OCI-LY3 (cell line): ENCODE data around the gene KRTAP10-11.
"Not testable (repeated sequence)": the region's sequence is repeated elsewhere in the genome, so short reads cannot be mapped to it uniquely, and the experiment has no call there.

Experiments used
- H2AFZ ChIP-seq: fragments of 200-600, 300-600 bp; shearing (Covaris generic); 2 replicates; pipeline ENCODE4 v1.6.0; 2014; ENCODE audit warnings: antibody characterized with exemption, low read depth, low read length
- H3K27ac ChIP-seq: fragments of 200-600, 300-600 bp; sonication (generic); 2 replicates; pipeline ENCODE4 v1.5.1; 2014; ENCODE audit warnings: mild to moderate bottlenecking, low read length, moderate library complexity, mixed read lengths
- H3K27me3 ChIP-seq: fragments of 200-600, 300-600 bp; sonication (generic); 2 replicates; pipeline ENCODE4 v1.6.1; 2014; ENCODE audit warnings: low read depth, low read length, mixed read lengths
- H3K36me3 ChIP-seq: fragments of 200-600, 300-600 bp; sonication (generic); replicated peaks from 2 replicates; pipeline ENCODE3; 2014; ENCODE audit warnings: low read depth, low read length, mixed read lengths
- H3K4me1 ChIP-seq: fragments of 300-600, 200-600 bp; sonication (generic); 2 replicates; pipeline ENCODE4 v1.6.1; 2014; ENCODE audit warnings: low read length, mixed read lengths
- H3K4me2 ChIP-seq: fragments of 200-600, 300-600 bp; sonication (generic); 2 replicates; pipeline ENCODE4 v1.6.1; 2014; ENCODE audit warnings: low read length, mixed read lengths
- H3K4me3 ChIP-seq: fragments of 300-600, 200-600 bp; sonication (generic); 2 replicates; pipeline ENCODE4 v1.5.1; 2014; ENCODE audit warnings: antibody characterized with exemption, mild to moderate bottlenecking, low read length, moderate library complexity
- H3K79me2 ChIP-seq: fragments of 300-600, 200-600 bp; shearing (Covaris generic); 2 replicates; pipeline ENCODE4 v1.6.1; 2014; ENCODE audit warnings: mild to moderate bottlenecking, low read length, mixed read lengths
- H3K9ac ChIP-seq: fragments of 300-600, 200-600 bp; shearing (Covaris generic); 2 replicates; pipeline ENCODE4 v1.6.0; 2014; ENCODE audit warnings: mild to moderate bottlenecking, low read length, moderate library complexity
- H3K9me3 ChIP-seq: fragments of 200-600, 300-600 bp; shearing (Covaris generic); 2 replicates; pipeline ENCODE4 v1.6.1; 2014; ENCODE audit warnings: low read length, mixed read lengths; ENCODE audit not compliant: insufficient read depth
- H4K20me1 ChIP-seq: fragments of 200-600, 300-600 bp; sonication (generic); 2 replicates; pipeline ENCODE4 v1.6.1; 2016; ENCODE audit warnings: low read length, mixed read lengths; ENCODE audit not compliant: insufficient read depth
- EZH2phosphoT487 ChIP-seq: fragments of 200-600 bp; shearing (Covaris generic); IDR thresholded peaks from 2 replicates; pipeline ENCODE4 v1.6.1; 2018; ENCODE audit warnings: antibody characterized with exemption, mixed run types, low read depth
- TF ChIP-seq, protein P1 (sequence below): fragments of 200-600, 300-600 bp; sonication (generic); IDR thresholded peaks from 2 replicates; pipeline ENCODE4 v1.5.1; 2014; ENCODE audit warnings: antibody characterized with exemption, low read length, low read depth

The KRTAP10-11 gene

DNA sequence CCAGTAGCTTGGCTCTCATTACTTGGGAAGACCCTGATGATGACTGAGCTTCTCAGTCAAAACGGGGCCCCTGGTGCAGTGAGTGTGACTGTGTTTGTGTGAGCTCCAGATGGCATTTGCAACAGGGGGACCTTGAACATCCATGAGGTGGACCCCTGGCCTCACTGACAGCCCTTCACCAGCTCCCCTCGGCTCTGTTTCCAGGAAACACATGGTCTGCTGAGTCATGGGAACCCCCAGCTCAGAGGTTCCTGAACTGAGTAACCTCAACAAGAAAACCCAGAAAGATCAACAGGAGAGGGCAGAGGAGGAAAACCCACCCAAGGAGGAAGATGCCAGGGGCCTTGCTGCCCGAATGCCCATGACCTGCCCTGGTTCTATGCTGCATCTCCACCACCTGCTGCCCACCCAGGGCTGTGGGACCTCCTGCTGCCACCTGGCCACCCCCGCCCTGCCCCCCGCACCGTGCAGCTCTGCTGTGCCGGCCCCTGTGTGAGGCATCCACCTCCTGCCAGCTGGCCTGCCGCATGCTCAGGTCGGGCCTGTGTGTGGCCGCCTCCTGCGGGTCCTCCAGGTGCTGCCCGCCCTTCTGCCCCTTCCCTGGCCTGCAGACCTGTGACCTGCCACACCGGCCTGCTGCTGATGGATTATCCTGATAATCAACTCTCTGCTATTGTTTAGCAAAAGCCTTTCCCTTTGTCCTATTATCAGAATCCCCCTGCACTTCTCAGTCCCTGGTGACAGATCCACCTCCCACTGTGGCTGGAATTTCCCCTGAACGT lies 40.0 kb downstream of the KRTAP10-11 start:
- no peak overlapping the region for H2AFZ ChIP-seq
- TF ChIP-seq, protein P1, sequence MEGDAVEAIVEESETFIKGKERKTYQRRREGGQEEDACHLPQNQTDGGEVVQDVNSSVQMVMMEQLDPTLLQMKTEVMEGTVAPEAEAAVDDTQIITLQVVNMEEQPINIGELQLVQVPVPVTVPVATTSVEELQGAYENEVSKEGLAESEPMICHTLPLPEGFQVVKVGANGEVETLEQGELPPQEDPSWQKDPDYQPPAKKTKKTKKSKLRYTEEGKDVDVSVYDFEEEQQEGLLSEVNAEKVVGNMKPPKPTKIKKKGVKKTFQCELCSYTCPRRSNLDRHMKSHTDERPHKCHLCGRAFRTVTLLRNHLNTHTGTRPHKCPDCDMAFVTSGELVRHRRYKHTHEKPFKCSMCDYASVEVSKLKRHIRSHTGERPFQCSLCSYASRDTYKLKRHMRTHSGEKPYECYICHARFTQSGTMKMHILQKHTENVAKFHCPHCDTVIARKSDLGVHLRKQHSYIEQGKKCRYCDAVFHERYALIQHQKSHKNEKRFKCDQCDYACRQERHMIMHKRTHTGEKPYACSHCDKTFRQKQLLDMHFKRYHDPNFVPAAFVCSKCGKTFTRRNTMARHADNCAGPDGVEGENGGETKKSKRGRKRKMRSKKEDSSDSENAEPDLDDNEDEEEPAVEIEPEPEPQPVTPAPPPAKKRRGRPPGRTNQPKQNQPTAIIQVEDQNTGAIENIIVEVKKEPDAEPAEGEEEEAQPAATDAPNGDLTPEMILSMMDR: no peak
- TF ChIP-seq EZH2phosphoT487: no peak

DNA sequence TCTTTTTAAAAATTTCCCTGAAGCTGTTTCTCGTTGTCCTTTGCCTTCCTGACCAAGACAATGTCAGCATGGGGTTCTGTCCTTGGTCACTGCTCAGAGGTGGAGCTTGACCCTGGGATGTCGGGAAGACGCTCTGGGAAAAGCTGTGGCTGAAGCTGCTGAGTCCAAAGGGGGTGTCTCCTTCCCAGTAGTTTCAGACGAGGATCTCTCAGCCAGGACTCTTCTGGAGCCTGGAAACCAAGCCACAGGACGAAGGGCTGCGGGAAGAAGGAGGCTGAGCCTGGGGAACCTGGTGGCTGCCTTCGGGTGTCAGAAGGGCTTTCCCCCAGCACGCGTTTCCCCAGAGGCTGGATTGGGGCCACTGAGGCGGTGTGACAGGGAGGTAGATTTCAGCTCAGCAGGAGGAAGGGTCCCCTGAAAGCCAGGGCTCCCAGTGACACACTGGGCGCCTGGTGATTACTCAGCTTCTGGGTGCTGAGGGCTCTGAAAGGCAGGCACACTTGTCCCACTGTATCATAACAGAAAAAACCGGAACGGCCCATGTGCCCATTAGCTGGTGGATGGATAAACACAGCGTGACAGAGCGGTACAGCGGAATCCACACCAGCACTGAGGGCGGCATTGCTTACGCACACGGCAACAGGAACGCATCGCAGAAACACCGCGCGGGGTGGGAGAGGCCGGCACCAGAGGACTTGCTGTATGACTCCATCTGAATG lies 40.8 kb downstream of the KRTAP10-11 start:
- Histone ChIP-seq H3K4me2 (no peak overlapping the region), H3K4me3 (no peak overlapping the region)

More for the DNA sequence above, 40.0 kb downstream of the KRTAP10-11 start:
- Histone ChIP-seq H3K9ac (no peak overlapping the region), H3K27me3 (no peaks in the 10 kb centered on the region), H3K4me1 (no peaks in the 10 kb centered on the region), H3K79me2 (no peaks in the 10 kb centered on the region), H3K4me2 (no peak overlapping the region), H3K4me3 (no peak overlapping the region), H4K20me1 (no peaks in the 10 kb centered on the region), H3K36me3 (no peaks in the 10 kb centered on the region), H3K9me3 (no peaks in the 10 kb centered on the region), H3K27ac (no peak overlapping the region)

DNA sequence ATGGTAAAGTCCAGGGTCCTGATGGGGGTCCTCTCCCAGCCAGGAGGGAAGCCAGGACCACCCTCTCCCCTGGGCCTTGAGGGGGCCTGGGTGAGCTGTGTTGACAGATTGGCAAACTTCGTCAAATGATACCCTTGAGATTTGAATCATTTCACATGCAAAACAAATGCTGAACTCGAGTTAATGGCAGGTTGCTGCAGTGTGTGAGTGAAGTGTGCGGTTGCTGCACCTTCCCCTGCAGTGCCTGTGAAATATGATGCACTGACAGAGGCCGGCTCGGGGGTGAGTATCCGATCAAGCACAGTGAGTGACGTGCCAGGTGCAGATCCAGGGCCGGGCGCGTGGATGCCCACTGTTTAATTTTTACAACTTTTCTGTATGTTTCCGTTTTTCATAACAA lies 41.5 kb downstream of the KRTAP10-11 start:
- H2AFZ ChIP-seq: no peak overlapping the region
- H3K9me3 ChIP-seq: no peaks in the 10 kb centered on the region
- no peak overlapping the region for H3K4me3 ChIP-seq
- H3K79me2 ChIP-seq: no peaks in the 10 kb centered on the region
- no peaks in the 10 kb centered on the region for H4K20me1 ChIP-seq
- H3K4me1 ChIP-seq: no peaks in the 10 kb centered on the region
- H3K27ac ChIP-seq: no peak overlapping the region
- no peaks in the 10 kb centered on the region for H3K36me3 ChIP-seq
- TF ChIP-seq, protein P1: no peak
- no peak for TF ChIP-seq EZH2phosphoT487
- no peak overlapping the region for H3K9ac ChIP-seq
- no peaks in the 10 kb centered on the region for H3K27me3 ChIP-seq
- no peak overlapping the region for H3K4me2 ChIP-seq

More for the DNA sequence above, 40.8 kb downstream of the KRTAP10-11 start:
- no peaks in the 10 kb centered on the region for H3K4me1 ChIP-seq
- H2AFZ ChIP-seq: no peak overlapping the region
- H3K9me3 ChIP-seq: no peaks in the 10 kb centered on the region
- no peak overlapping the region for H3K9ac ChIP-seq
- H4K20me1 ChIP-seq: no peaks in the 10 kb centered on the region
- no peaks in the 10 kb centered on the region for H3K27me3 ChIP-seq
- no peak overlapping the region for H3K27ac ChIP-seq
- no peaks in the 10 kb centered on the region for H3K79me2 ChIP-seq
- H3K36me3 ChIP-seq: no peaks in the 10 kb centered on the region
- TF ChIP-seq EZH2phosphoT487: no peak
- TF ChIP-seq, protein P1: no peak

DNA sequence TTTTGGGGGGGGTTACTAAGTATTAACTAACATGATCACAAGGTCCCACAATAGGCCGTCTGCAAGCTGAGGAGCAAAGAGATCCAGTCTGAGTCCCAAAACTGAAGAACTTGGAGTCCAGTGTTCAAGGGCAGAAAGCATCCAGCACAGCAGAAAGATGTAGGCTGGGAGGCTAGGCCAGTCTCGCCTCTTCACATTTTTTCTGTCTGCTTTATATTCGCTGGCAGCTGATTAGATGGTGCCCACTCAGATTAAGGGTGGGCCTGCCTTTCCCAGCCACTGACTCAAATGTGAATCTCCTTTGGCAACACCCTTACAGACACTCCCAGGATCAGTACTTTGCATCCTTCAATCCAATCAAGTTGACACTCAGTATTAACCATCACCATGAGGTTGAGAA lies 43.5 kb downstream of the KRTAP10-11 start:
- H3K36me3 ChIP-seq, H3K4me3 ChIP-seq, H3K9me3 ChIP-seq, H3K4me2 ChIP-seq, H2AFZ ChIP-seq, H3K27ac ChIP-seq, H3K79me2 ChIP-seq, H3K9ac ChIP-seq, H4K20me1 ChIP-seq, H3K4me1 ChIP-seq, H3K27me3 ChIP-seq: not testable (repeated sequence)
